ENCODE measurements around the gene RNF20.

GRCh38 chr9:101578378-101578777 is 44.7 kb downstream of the RNF20 start:
- no peak for TF ChIP-seq CTCF (conservative IDR thresholded peaks at IDR 0.05; ENCODE audit: low read depth, low read length)
- TF ChIP-seq POLR2A (IDR thresholded peaks at IDR 0.05; ENCODE audit: low read depth, low read length), result no peak
- no peak for TF ChIP-seq RAD21 (IDR thresholded peaks at IDR 0.05; ENCODE audit: low read length)
- TF ChIP-seq MXI1 (IDR thresholded peaks at IDR 0.05; ENCODE audit: borderline replicate concordance, low read depth, low read length), result no peak
- TF ChIP-seq RCOR1 (IDR thresholded peaks at IDR 0.05; ENCODE audit: insufficient replicate concordance, low read length), result no peak
- no peak for TF ChIP-seq CHD1 (IDR thresholded peaks at IDR 0.05; ENCODE audit: low read depth, low read length)
- TF ChIP-seq BHLHE40 (IDR thresholded peaks at IDR 0.05; ENCODE audit: low read depth, low read length), result no peak
- TF ChIP-seq CEBPB (IDR thresholded peaks at IDR 0.05; ENCODE audit: low read depth, low read length), result no peak
- no peak for TF ChIP-seq RFX5 (IDR thresholded peaks at IDR 0.05; ENCODE audit: low read depth, low read length)

Data from IMR-90 (cell line).